HG02870 (cell line): ENCODE data around the gene PPP2R2D.

ENCODE experiments used
- ATAC-seq: cut with Tn5 transposase; IDR thresholded peaks from one replicate; pipeline ENCODE4 v1.9.1; 2021; ENCODE audit warnings: mild to moderate bottlenecking, moderate library complexity; ENCODE audit not compliant: unreplicated experiment

Gene PPP2R2D

GRCh38 chr10:131900350-131901152 lies at the start of gene PPP2R2D:
PPP2R2D (plus strand) TSS chr10:131901008; CDS start chr10:131901149, 141 bp downstream.
- ATAC-seq, result peak; percentile 87

- no peak for ATAC-seq
These were observed 49.5 kb upstream of the PPP2R2D start for GRCh38 chr10:131851346-131851745.

- no peak for ATAC-seq
These were observed 48.5 kb upstream of the PPP2R2D start for GRCh38 chr10:131852176-131852822.

DNA sequence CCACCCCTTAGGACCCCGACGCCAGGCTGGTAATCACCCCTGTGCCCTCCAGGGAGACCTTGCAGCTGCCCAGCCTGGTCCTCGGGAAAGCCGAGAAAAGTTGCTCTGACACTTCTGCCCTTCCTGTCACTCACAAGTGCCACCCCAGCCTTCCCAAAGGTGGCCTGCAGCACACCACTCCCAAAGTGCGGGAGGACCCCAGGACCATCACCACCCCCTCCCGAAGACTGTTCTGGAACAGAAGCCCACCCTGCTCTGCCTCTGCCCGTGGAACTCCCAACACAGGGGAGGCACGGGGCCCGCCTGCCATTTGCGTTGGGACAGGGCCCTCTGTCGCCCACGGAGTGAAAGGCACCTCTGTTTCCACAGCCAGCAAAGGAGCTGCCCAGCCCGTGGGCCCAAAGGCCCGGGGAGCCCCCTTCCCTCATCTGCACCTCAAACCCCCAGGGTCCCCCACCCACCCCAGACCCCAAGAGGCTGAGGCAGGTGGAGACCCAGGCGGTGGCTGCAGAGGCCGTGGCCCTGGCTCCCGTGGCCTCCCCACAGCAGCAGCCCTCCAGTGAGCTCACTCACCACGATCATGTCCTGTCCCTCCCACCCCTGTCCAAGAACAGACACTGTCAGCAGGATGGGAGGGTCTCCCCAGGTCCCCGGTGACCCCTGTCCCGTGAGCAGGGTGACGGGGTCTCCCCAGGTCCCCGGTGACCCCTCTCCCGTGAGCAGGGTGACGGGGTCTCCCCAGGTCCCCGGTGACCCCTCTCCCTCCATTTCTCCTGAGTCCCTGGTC lies 47.8 kb upstream of the PPP2R2D start:
- no peak for ATAC-seq

DNA sequence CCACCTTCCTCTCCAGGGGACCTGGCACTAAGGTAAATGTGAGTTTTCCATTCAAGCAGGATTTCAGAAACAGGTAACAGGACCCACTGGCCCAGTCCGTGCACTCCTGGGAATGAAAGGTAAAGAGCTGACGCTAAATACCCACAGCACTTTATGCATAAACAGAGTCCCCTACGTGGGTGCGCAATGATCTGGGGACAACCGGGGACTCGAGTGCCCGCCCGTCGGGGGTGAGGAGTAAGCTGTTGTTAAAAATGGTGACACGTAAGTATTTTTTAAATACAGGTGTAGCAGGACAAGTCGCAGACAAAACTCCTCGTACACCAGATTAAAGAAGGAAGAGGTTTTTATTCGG lies 47.2 kb upstream of the PPP2R2D start:
- ATAC-seq, result no peak

GRCh38 chr10:131854579-131855335 lies 46.1 kb upstream of the PPP2R2D start:
- no peak for ATAC-seq

DNA sequence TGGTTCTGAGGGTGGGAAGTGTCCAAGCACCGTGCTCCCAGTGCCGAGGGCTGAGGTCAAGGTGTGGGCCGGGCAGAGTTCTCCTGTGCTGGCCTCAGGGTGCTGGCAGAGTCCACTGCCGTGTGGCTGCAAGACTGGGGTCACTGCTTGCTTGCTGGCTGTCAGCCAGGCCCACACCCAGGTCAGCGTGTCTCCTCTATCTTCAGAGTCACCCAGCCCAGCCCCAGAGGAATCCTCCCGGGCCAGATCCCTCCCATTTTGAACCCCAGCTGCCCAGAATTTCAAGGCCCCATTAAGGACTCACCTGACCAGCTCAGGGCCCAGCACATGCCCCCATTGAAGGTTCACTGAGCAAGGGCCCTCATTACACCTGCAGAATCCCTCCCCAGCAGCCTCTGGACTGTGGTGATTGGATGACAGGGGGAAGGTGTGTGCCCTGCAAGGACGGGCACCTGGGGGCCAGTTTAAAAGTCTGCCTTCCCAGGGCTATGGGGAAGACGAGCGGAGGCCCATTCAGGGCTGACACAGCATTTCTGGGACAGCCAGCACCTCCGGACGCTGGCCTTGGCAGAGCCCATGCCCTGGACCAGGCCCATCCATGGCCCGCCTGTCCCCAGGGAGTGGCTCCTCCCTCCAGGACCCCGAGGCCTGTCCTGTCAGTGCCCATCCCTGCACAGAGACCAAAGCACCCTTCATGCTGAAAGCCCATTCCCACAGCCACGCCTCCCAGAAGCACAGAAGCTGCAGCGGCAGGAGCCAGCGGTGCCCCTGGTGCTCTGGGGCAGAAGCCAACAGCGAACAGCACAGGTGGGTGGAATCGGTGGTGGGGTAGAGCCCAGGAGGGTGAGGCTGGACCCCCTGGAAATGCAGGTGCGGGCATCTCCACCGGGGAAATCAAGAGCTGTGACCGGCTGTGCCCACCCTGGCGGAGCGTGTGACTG lies 45.1 kb upstream of the PPP2R2D start:
- ATAC-seq, result no peak

- ATAC-seq, result no peak
These were observed 44.2 kb upstream of the PPP2R2D start for GRCh38 chr10:131856441-131857094.

- ATAC-seq, result no peak
These were observed 43.4 kb upstream of the PPP2R2D start for GRCh38 chr10:131857156-131858117.

GRCh38 chr10:131858118-131858515 lies 42.7 kb upstream of the PPP2R2D start:
- no peak for ATAC-seq

GRCh38 chr10:131858583-131859340 lies 42.0 kb upstream of the PPP2R2D start:
- ATAC-seq, result no peak

GRCh38 chr10:131859341-131860020 lies 41.3 kb upstream of the PPP2R2D start:
- ATAC-seq, result no peak

DNA sequence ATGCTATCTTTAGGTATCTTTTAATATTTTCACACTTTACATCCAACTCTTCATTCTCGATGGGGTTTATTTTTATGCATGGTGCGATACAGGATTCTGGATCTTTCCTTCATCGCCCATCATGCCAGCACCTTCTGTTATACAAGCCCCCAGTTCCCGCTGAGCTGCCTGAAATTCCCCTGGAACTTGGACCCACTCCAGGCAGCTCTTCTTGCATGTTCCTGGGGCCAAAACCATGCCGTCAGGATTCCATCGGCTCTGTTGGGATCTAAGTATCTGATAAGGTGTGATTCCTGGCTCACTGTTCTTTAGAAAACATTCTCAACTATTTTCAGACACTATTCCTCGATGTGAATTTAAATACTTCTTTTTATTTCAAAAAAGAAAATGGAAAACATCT lies 40.5 kb upstream of the PPP2R2D start:
- no peak for ATAC-seq

DNA sequence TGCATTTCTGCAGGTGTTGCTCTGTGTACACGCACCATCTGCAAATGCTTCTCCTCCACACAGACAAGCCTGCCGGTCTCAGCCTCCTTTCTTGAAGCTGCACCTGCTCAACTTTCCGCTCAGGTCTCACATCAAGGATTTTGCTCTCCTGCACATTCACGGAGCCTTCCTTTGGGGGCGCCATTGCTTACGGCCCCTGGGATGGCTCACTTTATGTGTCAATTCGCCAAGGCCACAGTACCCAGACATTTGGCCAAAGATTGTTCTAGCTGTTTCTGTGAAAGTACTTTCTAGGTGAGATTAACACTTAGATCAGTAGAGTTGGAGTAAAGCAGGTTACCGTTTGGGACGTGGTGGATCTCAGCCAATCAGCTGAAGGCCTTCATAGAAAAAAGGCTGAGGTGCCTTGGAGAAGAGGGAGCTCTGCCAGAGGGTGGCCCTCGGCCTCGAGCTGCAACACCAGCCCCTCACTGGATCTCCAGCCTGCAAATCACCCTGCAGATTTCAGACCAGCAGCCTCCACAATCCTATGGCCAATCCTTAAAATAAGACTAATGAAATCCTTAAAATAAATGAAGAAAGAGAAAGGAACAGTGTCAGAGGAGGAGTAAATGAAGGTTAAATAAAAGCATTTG lies 39.9 kb upstream of the PPP2R2D start:
- ATAC-seq, result no peak

- ATAC-seq, result no peak
These were observed 38.3 kb upstream of the PPP2R2D start for GRCh38 chr10:131862548-131862947.

- ATAC-seq, result no peak
These were observed 35.4 kb upstream of the PPP2R2D start for GRCh38 chr10:131865223-131865917.
